GM21825 (cell line): ENCODE results near the gene AHSP.
"Not testable (repeated sequence)": the region's sequence is repeated elsewhere in the genome, so short reads cannot be mapped to it uniquely, and the experiment has no call there.

Experiments
- ATAC-seq: cut with Tn5 transposase; IDR thresholded peaks from one replicate; pipeline ENCODE4 v1.9.1; 2021; ENCODE audit warnings: mild to moderate bottlenecking, moderate library complexity; ENCODE audit not compliant: unreplicated experiment

Gene AHSP

DNA sequence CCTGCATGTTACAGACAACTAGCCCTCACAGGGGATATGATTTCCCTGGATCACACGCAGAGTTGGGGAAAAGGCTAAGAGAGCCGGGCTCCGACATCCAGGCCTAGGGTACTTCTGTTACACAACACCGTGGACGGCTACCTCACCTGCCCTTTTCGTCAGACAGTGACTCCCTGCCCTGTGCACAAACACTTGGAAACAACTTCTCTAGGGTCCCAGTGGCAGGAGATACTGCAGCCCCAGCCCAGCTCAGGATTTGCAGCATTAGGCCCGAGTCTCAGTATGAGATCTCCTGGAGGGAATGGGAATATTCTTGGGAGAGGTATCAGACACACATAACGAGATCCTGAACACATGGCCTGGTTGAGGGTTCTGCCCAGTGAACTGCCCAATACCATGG is 27.8 kb upstream of the AHSP start:
- no peak for ATAC-seq

DNA sequence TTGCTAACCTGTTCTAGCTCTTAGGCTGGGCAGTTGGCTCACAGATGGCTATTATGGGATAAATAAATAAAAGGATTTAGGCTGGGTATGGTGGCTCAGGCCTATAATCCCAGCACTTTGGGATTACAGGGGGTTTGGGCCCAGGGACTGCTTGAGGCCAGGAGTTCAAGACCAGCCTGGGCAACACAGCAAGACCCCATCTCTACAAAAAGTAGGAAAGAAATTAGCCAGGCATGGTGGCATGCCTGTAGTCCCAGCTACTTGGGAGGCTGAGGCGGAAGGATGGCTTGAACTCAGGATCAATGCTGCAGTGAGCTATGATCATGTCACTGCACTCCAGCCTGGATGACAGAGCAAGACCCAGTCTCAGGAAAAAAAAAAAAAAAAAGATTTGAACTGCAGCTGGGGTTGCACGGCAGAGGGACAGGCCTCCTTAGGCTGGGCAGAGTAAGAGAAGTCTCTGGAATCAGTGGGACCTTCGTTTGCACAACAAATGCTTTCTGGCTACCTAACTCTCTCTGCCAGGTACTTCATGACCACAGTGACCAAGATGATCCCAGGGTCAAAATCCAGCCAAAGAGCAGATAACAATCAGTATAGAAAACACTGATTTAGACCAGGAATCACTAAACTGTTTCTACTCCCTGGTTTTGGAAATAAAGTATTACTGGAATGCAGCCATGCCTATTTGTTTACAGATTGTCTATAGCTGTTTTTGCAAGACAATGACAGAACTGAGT is 26.3 kb upstream of the AHSP start:
- no peak for ATAC-seq

DNA sequence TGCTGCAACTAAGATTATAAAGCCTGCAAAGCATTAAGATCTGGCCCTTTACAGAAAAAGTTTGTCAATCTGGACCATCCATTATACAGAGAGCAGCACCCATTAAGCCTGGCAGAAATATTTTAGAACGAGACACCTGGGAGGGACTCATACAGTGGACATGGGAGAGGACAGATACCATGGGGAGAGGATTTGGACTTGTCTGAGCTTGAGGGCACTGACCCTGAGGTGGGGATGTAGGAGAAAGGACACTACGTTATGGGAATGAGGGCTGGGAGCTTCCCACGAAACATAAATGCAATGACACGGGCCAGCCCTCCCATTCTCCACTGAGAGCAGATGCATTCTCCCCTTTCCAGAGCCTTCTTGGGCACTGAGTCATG is 25.7 kb upstream of the AHSP start:
- ATAC-seq, result no peak

DNA sequence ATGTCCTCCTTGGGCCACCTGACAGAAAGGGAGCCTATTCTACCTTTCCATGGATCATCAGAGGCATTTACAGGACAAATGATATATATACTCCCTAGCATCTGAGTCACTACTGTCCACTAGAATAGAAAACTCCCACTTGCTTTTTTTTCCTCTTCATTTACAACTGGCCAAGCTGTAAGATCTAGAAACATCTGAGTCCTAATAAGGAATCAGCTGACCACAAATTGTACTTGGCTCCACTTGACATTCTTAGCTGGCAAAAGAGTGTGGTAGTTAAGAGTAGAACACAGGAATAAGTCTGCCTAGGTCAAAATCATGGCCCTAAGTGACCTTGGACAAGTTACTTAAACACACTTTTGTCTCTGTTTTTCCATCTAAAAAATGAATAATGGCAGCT is 24.7 kb upstream of the AHSP start:
- no peak for ATAC-seq

DNA sequence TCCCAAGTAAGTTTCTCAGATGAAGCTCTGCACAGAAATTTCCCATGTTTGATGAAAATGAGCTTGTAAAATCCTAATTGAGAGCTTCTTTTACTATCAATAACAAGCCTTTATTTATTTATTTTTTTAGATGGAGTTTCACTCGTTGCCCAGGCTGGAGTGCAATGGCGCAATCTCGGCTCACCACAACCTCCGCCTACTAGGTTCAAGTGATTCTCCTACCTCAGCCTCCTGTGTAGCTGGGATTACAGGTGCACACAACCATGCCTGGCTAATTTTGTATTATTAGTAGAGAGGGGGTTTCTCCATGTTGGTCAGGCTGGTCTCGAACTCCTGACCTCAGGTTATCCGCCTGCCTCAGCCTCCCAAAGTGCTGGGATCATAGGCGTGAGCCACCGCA is 24.1 kb upstream of the AHSP start:
- not testable (repeated sequence) for ATAC-seq

DNA sequence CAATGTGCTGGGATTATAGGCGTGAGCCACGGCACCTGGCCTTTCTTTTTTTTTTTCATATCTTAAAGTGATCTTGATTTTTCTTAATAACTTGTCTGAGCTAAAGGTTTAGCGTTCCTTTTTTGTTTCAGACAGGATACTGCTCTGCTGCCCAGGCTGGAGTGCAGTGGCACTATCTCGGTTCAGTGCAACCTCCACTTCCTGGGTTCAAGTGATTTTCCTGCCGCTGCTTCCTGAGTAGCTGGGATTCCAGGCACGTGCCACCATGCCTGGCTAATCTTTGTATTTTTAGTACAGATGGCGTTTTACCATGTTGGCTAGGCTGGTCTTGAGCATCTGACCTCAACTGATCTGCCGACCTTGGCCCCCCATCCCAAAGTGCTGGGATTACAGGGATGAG is 23.5 kb upstream of the AHSP start:
- ATAC-seq, result no peak

DNA sequence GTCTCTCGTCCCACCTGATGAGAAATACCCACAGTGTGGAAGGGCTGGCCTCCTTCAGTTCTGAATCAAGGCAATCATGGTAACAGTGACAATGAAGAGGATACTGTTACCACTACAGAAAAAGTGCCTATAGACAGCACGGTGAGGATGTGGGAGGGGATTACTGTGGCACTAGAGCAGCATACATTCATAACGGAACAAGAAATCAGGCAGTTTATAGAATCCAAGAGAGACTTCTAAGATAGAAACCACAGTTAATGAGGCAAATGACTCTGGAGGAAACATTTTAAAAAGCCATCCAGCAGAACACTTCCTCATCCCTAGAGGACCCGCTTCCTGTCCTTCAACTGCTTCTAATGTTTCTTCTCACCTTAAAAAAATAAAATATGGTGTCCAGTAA is 22.2 kb upstream of the AHSP start:
- peak; percentile 42 for ATAC-seq

DNA sequence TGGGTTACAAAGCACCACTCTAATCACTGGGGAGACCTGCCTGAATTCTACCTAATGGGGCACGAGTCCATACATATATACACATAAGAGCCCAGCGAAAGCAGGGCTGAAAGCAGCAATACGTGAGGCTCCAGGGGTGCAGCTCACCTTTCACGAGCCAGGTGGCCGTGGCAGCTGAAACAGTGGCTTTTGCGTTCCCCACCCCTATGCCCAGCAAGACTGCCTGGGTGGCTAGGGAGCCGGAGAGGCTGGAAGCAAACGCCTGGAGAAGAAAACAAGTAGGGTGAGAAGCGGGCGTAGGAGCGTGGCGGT is 20.1 kb upstream of the AHSP start:
- no peak for ATAC-seq

DNA sequence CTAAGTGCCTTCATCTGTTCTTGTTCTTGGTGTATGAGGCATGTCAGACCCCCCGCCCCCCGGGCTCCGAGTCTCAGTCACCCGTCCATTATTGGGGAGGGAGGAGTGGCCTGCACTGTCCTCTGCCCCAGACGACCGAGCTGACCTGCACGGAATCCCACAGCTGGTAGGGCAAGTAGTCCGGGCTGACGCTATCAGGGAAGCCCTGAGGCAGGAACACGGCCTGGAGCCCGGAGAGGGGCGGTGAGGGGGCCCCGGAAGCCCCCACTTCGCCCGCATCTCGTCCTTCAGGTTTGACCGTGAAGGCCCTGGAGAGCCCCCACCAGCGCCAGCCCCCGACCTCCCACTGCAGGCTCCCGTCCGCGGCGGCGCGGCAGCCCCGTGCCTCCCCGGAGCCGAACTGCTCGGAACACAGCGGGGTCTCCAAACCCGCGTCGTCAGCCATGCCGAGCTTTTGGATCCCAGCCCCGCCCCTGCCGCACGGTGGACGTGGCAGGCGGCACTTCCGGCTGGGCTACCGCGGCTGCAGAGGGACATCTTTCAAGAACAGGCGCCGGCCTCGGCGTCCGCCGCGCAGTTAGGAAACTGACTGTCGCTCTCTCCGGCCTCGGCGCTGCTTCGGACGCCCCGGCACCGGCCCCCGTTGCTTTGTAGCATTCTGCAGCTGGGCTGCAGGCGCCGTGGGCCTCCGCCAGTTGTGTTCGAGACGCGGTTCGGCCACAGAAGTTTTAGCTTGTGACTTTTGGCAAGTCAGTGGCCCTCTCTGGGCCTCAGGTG is 19.6 kb upstream of the AHSP start, which contains the start of gene RUSF1:
TSS of gene RUSF1 (minus strand) at position 463 of the 777 bp plus-strand sequence. CDS start at position 445, 18 bp downstream.
- ATAC-seq, result peak; percentile 84

DNA sequence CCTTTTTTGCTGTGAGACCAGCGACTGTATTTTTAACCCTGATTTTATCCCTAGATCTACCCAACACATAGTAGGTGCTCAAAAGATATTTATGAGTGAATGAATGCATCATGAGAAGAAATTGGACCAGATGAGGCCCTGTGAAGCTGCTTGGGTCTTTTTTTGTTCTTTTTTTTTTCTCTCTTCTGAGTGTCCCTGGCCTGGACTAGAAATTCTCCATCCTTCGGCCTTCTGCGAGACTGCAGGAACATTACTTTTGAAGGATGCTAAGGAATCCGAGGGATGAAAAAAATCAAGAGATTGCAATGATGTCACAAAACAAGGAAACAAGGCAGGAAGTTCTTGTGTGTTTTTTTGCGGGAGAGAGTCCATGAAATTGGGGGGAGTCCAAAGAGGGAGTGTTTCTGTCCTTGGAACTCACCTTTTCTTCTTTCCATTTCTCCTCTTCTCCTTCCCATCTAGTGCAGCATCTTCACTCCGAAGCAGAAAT is 18.9 kb upstream of the AHSP start:
- ATAC-seq, result no peak

DNA sequence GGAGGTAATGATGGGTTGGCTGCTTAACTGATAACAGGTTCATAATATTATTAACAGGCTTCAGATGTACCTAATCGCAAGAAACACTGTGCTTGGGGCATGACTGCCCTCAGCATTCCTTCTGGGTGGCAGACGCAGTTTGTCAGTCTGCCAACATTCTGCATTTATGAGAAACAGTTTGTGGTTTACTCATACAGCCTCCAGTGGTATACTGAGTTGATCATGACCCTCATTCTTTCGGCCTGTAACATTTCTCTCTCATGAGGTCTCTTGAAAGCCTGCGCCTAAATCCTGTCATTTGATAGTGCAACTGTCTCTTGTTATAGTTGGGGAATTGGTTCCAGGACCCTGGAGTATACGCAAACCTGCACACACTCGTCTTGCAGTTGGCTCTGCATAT is 14.6 kb upstream of the AHSP start:
- ATAC-seq, result no peak

DNA sequence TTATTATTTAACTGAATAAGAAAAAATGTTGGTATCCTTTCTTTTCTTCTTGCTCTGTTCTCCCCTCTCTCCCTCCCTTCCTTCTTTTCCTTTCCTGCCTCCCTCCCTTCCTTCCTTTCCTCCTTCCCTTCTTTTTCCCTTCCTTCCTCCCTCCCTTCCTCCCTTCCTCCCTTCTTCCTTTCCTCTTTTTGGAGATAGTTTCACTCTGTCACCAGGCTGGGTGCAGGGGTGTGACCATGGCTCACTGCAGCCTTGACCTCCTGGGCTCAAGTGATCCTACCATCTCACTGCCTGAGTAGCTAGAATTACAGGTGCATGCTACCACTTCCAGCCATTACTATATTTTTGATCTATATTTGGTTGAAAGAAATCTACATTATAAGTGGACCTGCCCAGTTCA is 13.8 kb upstream of the AHSP start:
- no peak for ATAC-seq

DNA sequence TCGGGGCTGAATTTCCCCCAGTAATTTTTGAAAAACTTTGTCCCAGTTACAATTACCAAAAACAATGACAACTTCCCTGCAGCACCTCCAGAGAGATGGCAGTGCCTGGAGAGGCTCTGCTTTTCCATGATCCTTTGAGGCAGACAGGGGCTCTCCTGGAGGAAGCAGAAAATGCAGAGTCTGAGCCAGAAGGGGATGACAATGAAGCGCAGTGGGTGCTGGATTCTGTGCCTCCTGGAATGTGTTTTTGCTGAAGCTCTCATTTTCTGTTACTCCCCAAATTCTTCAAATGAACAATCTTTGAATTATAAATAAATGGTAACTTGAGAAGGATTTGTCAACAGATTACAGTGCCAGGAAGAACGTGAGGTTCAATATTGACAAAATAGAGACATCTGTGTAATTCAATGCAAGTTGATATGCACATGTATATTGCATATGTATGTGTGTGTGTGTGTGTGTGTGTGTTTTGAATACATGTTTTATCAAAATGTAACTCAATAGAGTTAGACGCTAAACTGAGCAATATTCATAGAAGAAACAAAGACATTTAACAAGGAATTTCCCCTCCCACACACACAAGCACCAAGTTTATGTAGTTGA is 9.8 kb upstream of the AHSP start:
- no peak for ATAC-seq

DNA sequence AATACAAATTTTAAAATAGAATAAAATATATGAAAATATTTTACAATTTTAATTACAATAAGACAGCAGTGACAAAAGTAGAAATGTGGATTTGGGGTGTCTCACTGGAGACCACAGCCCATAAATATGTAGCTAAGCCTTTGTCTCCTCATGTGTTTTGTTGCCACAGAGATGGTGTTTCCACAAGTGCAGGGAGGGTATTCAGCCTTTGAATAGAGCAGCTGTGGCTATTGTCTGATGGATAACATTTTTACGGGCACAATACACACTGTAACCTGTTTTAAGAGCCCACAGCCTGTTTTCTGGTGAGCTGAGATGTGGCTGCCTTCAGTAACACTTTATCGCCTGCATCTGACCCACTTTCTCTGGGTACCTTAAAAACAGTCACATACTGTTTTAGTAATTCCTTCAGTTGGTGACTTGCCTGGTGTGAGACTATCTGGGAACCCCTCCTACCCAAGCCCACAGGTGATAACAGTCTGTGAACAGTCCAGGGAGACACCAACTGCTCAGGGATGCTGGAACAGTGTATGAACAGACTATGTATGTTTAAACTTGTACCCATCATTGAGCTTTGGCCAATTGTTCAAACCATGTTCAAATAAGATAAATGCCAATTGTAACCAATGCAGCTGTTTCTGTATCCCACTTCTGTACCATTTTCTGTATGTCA is 7.8 kb upstream of the AHSP start:
- ATAC-seq, result no peak

DNA sequence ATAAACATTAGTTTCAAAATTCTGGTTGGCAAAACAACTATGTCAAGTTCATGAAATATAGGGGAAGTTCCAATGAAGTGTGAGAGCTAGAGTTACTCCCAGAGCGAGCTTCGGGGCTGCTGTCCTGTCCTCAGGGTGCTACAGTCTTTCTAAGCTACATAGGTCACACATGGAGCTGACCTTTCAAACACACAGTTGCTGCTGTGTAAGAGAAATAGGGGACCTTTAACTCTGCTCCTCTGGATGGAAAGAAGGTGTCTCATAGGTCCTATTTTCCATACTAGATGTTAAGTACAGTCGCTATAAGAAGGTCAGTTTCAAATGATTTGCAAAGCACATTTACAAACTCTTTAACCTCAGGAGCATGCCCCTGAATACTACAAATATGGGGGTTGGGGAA is 6.3 kb upstream of the AHSP start:
- ATAC-seq, result no peak

DNA sequence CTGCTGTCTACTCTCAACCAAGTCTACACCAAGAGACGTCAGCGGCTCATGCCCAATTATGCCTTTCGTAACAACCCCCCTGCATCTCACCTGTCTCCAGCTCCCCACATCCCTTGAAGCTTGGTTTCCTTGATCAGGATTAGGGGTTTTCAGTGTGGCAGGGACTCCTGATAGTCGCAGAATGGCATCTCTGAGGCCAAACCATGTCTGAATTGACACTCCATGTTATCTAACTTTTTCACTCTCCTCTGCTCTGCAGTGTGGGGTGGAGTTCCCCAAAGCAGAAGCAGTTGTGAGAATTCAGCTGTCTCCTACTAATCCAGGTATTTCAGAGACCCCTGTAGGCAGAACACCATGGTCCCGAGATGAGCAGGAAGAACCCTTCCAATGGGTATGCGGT is 5.6 kb upstream of the AHSP start:
- no peak for ATAC-seq

DNA sequence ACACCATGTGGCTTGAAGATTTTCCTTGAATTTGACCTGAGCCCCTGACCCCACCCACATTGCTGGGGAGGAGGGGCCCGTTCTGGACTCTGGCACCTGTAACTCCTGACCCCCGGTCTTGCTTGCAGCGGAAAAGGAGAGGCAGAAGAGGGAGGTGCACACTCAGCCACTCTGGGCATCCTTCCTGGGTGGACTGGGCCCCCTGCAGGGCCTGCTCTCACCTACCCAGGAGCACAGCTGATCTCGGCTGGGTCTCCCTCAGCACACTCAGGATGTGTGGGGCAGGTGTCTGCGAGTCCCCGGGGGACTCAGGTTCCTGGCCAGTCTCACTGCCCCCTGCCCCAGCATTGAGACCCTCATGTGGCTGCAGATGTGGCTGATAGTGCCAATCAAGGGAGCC is 3.9 kb upstream of the AHSP start:
- not testable (repeated sequence) for ATAC-seq

DNA sequence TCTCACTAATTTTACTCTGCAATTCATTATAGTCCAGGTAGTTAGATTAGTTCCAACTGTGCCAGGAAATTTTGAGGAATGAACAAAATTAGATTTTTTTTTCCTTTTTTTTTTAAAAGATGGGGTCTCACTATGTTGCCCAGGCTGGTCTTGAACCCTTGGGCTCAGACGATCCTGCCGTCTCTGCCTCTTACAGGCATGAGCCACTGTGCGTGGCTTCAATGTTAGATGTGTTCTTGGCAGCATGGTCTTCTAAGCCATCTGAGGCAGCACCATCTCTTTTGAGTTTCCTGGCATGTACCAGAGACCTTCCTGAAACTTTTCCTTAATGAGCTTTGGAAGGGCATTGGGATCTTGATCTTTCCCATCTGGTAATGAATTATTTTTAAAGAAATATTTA is 2.6 kb upstream of the AHSP start:
- no peak for ATAC-seq

DNA sequence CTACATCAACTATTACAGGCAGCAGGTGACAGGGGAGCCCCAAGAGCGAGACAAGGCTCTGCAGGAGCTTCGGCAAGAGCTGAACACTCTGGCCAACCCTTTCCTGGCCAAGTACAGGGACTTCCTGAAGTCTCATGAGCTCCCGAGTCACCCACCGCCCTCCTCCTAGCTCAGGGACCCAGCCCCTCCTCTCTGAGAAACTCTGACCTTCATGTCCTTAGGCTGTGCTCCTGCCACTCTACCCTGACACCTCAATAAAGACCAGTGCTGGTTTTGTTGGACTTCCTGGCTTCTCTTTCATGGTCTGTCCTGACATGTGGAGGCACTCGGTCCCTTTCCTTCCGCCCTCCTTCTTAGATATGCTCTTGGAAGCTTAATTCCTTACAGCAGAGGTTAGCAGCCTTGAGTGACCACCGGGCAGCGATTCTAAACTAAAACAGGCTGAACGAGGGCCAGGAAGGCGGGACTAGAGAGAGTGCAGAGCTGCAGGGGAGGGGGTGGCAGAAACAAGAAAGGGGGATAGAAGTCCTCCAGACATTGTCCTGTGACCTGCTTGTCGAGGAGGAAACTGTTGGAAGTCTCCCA is 915 bp downstream of the AHSP start:
- ATAC-seq, result no peak

DNA sequence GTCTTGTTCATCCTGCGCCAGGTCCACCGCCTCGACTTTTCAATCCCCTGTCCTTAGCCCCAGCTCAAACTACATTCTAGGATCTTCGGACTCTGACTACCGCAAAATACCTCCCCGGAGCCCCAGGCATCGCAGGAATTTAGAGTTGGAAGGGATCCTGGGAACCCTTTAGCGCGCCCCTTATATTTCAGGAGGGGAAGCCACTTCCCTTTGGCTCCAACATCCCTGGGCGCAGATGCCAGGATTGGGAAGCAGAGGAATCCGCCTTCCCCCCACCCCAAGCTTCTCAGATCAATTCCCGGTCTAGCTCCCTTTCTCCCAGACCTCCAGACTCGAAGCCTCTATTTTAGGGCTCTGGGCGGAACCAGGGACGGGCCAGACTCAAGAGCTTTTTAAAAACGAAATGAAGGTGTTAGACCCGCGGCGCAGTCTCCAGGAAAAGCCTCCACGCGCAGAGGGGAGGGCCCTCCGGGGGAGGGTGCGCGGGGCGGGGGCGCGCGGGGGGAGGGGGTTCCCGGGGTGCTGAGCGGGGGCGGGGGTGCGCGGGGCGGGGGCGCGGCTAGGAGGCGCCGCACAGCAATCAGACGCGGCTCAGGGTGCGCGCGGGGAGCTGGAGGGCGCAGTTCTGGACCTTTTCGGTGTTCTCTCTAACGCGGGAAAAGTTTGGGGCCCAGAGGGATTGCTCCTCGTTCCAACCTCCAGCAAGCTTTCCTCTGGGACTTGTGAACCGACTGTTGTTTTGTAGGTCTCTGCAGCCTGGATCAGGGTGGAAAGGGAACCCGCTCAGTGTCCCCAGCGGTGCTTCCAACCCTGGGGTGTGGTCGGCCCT is 1.6 kb downstream of the AHSP start:
- no peak for ATAC-seq
